HepG2 (cell line): ENCODE measurements around the gene CASP5. TPM values are rescaled to one million over a fixed set of nuclear protein-coding genes. Genes with fewer than 3 reads are reported as not detected.

Source experiments
- AHR ChIP-seq: IDR thresholded peaks from 2 replicates; pipeline ENCODE4 v1.6.1; 2018; ENCODE audit warnings: missing genetic modification reagents, missing compliant biosample characterization
- ATF1 ChIP-seq: IDR thresholded peaks from 2 replicates; pipeline ENCODE4 v1.6.1; 2016; ENCODE audit warnings: mild to moderate bottlenecking, control low read depth
- HNF4G ChIP-seq, 2 experiments: sonication (generic) in 1 of 2; formaldehyde crosslinking in 1 of 2; IDR thresholded peaks; 2 replicates each; pipeline versions ENCODE4 v1.4.0 to v1.6.1; 2011 to 2020; ENCODE audit warnings: borderline replicate concordance in 2 of 2, low read depth in 2 of 2, mild to moderate bottlenecking in 2 of 2, low read length in 1 of 2, missing genetic modification reagents in 1 of 2, moderate library complexity in 1 of 2
- IRF2 ChIP-seq: IDR thresholded peaks from 2 replicates; pipeline ENCODE4 v1.6.1; 2018; ENCODE audit warnings: missing genetic modification reagents, missing compliant biosample characterization
- TOE1 ChIP-seq: sonication (generic); formaldehyde crosslinking; IDR thresholded peaks from 2 replicates; pipeline ENCODE4 v1.4.0; 2020; ENCODE audit warnings: mild to moderate bottlenecking, missing genetic modification reagents
- ZNF30 ChIP-seq: sonication (generic); formaldehyde crosslinking; IDR thresholded peaks from 2 replicates; pipeline ENCODE4 v1.5.0; 2020; ENCODE audit warnings: mild to moderate bottlenecking, missing genetic modification reagents
- ZNF383 ChIP-seq: sonication (generic); formaldehyde crosslinking; IDR thresholded peaks from 2 replicates; pipeline ENCODE4 v1.4.0; 2020; ENCODE audit warnings: missing genetic modification reagents, mild to moderate bottlenecking, borderline replicate concordance
- ZNF510 ChIP-seq: sonication (generic); formaldehyde crosslinking; IDR thresholded peaks from 2 replicates; pipeline ENCODE4 v1.4.0; 2020; ENCODE audit warnings: low read depth, mild to moderate bottlenecking, missing genetic modification reagents
- ZNF652 ChIP-seq: IDR thresholded peaks from 2 replicates; pipeline ENCODE4 v1.6.1; 2016; ENCODE audit warnings: low read depth, borderline replicate concordance
- ZNF749 ChIP-seq: sonication (generic); formaldehyde crosslinking; IDR thresholded peaks from 2 replicates; pipeline ENCODE4 v1.8.0; 2022; ENCODE audit warnings: mild to moderate bottlenecking, missing genetic modification reagents, moderate library complexity, borderline replicate concordance
- ZNF841 ChIP-seq: sonication (generic); formaldehyde crosslinking; IDR thresholded peaks from 2 replicates; pipeline ENCODE4 v1.8.1; 2023; ENCODE audit warnings: missing genetic modification reagents, borderline replicate concordance
- polyA plus RNA-seq, 8 experiments: library from polyadenylated mRNA; depleted of rRNA in 3 of 8; stranded (reverse) in 7 of 8; unstranded in 1 of 8; fragments of >200 nt; fragmentation: Illumina TruSeq in 4 of 8; extraction: Trizol in 4 of 8; gene quantifications; 2 replicates each; pipeline versions ENCODE4 v1.2.1 to v1.2.3, GENCODE V29; 2011 to 2016; ENCODE audit warnings: low read depth in 4 of 8, missing spikeins in 1 of 8, mixed read lengths in 1 of 8; ENCODE audit not compliant: insufficient read depth in 1 of 8
- total RNA-seq, 5 experiments: library from RNA; depleted of rRNA; stranded (reverse); fragments of >200 nt; fragmentation: Illumina TruSeq; extraction: Trizol; gene quantifications; 2 replicates each; pipeline ENCODE4 v1.2.3, GENCODE V29; 2016; ENCODE audit warnings: low read depth in 1 of 5
- TF ChIP-seq, protein P1 (sequence below): sonication (generic); formaldehyde crosslinking; IDR thresholded peaks from 2 replicates; pipeline ENCODE4 v1.5.0; 2020; ENCODE audit warnings: mild to moderate bottlenecking, missing genetic modification reagents, moderate library complexity
- TF ChIP-seq, protein P2 (sequence below): sonication (generic); formaldehyde crosslinking; IDR thresholded peaks from 2 replicates; pipeline ENCODE4 v1.5.1; 2020; ENCODE audit warnings: mild to moderate bottlenecking, missing genetic modification reagents, moderate library complexity
- TF ChIP-seq, protein P3 (sequence below): sonication (generic); formaldehyde crosslinking; IDR thresholded peaks from 2 replicates; pipeline ENCODE4 v1.4.0; 2020; ENCODE audit warnings: mild to moderate bottlenecking, missing genetic modification reagents, borderline replicate concordance
- TF ChIP-seq, protein P4 (sequence below): sonication (generic); formaldehyde crosslinking; conservative IDR thresholded peaks from 2 replicates; pipeline ENCODE4 v1.8.0; 2022; ENCODE audit warnings: mild to moderate bottlenecking, moderate library complexity, missing genetic modification reagents

Gene CASP5
- total and polyA plus RNA-seq, 2 of the 13 experiments (the other 11 are each of a cell fraction or from before 2014, with no cell fraction given) = not detected

DNA sequence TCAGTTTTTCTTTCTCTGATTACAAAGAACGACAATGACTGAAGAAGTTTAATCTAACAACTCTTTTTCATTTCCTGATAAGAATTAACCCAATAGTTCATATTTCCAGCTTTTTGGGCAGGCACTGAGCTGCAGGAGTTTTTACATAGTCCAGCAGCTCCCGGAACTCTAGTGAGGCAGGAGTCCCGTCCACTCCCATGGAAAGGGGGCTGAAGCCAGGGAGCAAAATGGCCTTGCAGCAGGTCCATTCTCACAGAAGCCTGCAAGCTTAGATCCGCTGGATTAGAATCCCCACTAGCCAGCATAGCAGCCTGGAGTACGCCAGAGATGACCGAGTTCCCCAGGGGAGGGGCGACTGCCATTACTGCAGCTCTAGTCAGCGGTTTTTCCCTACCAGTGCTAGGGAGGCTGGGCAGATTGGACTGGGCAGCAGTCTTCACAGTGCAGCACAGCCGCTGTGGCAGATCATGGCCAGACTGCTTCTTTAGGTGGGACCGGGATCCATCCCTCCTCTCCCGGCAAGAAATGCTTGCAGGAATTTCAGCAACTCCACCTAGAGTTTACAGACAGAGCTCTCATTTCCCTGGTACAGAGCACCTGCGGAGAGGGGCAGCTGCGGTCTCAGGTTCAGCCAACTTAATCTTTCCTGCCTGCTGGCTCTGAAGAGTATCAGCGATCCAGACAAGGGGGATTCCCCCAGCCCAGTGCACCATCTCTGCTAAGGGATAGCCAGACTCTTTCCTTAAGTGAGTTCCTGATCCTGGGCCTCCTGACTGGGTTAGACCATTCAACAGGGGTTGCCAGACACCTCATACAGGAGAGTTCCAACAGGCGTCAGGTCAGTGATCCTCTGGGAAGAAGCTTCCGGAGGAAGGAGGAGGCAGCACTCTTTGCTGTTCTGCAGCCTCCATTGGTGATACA, 53.9 kb downstream of the CASP5 start (continued):
- TF ChIP-seq HNF4G (IDR thresholded peaks at IDR 0.05; ENCODE audit: borderline replicate concordance, low read depth, low read length) (no peak), HNF4G (CRISPR knock-in tag; IDR thresholded peaks at IDR 0.05; ENCODE audit: borderline replicate concordance, low read depth) (peak; percentile 47; the same call in 1 of the 2 replicates), ATF1 (CRISPR knock-in tag) (no peak), TOE1 (no peak), AHR (CRISPR knock-in tag) (no peak), ZNF383 (CRISPR knock-in tag) (no peak), ZNF652 (CRISPR knock-in tag) (no peak), IRF2 (CRISPR knock-in tag) (no peak), ZNF749 (CRISPR knock-in tag) (no peak), ZNF841 (CRISPR knock-in tag) (no peak), ZNF30 (CRISPR knock-in tag) (no peak), ZNF510 (CRISPR knock-in tag) (no peak)
- TF ChIP-seq, protein P1, sequence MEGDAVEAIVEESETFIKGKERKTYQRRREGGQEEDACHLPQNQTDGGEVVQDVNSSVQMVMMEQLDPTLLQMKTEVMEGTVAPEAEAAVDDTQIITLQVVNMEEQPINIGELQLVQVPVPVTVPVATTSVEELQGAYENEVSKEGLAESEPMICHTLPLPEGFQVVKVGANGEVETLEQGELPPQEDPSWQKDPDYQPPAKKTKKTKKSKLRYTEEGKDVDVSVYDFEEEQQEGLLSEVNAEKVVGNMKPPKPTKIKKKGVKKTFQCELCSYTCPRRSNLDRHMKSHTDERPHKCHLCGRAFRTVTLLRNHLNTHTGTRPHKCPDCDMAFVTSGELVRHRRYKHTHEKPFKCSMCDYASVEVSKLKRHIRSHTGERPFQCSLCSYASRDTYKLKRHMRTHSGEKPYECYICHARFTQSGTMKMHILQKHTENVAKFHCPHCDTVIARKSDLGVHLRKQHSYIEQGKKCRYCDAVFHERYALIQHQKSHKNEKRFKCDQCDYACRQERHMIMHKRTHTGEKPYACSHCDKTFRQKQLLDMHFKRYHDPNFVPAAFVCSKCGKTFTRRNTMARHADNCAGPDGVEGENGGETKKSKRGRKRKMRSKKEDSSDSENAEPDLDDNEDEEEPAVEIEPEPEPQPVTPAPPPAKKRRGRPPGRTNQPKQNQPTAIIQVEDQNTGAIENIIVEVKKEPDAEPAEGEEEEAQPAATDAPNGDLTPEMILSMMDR = peak; percentile 8; the same call in 1 of the 2 replicates
- TF ChIP-seq, protein P2, sequence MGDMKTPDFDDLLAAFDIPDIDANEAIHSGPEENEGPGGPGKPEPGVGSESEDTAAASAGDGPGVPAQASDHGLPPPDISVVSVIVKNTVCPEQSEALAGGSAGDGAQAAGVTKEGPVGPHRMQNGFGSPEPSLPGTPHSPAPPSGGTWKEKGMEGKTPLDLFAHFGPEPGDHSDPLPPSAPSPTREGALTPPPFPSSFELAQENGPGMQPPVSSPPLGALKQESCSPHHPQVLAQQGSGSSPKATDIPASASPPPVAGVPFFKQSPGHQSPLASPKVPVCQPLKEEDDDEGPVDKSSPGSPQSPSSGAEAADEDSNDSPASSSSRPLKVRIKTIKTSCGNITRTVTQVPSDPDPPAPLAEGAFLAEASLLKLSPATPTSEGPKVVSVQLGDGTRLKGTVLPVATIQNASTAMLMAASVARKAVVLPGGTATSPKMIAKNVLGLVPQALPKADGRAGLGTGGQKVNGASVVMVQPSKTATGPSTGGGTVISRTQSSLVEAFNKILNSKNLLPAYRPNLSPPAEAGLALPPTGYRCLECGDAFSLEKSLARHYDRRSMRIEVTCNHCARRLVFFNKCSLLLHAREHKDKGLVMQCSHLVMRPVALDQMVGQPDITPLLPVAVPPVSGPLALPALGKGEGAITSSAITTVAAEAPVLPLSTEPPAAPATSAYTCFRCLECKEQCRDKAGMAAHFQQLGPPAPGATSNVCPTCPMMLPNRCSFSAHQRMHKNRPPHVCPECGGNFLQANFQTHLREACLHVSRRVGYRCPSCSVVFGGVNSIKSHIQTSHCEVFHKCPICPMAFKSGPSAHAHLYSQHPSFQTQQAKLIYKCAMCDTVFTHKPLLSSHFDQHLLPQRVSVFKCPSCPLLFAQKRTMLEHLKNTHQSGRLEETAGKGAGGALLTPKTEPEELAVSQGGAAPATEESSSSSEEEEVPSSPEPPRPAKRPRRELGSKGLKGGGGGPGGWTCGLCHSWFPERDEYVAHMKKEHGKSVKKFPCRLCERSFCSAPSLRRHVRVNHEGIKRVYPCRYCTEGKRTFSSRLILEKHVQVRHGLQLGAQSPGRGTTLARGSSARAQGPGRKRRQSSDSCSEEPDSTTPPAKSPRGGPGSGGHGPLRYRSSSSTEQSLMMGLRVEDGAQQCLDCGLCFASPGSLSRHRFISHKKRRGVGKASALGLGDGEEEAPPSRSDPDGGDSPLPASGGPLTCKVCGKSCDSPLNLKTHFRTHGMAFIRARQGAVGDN (CRISPR knock-in tag) = peak; percentile 69
- TF ChIP-seq, protein P3, sequence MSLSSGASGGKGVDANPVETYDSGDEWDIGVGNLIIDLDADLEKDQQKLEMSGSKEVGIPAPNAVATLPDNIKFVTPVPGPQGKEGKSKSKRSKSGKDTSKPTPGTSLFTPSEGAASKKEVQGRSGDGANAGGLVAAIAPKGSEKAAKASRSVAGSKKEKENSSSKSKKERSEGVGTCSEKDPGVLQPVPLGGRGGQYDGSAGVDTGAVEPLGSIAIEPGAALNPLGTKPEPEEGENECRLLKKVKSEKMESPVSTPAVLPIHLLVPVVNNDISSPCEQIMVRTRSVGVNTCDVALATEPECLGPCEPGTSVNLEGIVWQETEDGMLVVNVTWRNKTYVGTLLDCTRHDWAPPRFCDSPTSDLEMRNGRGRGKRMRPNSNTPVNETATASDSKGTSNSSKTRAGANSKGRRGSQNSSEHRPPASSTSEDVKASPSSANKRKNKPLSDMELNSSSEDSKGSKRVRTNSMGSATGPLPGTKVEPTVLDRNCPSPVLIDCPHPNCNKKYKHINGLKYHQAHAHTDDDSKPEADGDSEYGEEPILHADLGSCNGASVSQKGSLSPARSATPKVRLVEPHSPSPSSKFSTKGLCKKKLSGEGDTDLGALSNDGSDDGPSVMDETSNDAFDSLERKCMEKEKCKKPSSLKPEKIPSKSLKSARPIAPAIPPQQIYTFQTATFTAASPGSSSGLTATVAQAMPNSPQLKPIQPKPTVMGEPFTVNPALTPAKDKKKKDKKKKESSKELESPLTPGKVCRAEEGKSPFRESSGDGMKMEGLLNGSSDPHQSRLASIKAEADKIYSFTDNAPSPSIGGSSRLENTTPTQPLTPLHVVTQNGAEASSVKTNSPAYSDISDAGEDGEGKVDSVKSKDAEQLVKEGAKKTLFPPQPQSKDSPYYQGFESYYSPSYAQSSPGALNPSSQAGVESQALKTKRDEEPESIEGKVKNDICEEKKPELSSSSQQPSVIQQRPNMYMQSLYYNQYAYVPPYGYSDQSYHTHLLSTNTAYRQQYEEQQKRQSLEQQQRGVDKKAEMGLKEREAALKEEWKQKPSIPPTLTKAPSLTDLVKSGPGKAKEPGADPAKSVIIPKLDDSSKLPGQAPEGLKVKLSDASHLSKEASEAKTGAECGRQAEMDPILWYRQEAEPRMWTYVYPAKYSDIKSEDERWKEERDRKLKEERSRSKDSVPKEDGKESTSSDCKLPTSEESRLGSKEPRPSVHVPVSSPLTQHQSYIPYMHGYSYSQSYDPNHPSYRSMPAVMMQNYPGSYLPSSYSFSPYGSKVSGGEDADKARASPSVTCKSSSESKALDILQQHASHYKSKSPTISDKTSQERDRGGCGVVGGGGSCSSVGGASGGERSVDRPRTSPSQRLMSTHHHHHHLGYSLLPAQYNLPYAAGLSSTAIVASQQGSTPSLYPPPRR (CRISPR knock-in tag) = no peak
- TF ChIP-seq, protein P4, sequence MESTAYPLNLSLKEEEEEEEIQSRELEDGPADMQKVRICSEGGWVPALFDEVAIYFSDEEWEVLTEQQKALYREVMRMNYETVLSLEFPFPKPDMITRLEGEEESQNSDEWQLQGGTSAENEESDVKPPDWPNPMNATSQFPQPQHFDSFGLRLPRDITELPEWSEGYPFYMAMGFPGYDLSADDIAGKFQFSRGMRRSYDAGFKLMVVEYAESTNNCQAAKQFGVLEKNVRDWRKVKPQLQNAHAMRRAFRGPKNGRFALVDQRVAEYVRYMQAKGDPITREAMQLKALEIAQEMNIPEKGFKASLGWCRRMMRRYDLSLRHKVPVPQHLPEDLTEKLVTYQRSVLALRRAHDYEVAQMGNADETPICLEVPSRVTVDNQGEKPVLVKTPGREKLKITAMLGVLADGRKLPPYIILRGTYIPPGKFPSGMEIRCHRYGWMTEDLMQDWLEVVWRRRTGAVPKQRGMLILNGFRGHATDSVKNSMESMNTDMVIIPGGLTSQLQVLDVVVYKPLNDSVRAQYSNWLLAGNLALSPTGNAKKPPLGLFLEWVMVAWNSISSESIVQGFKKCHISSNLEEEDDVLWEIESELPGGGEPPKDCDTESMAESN (CRISPR knock-in tag) = no peak
